ENCODE results near the gene COA6. TPM values are rescaled to one million over a fixed set of nuclear protein-coding genes. Genes with fewer than 3 reads are reported as not detected.

The COA6 gene
- total and polyA plus RNA-seq, 2 of the 13 experiments (the other 11 are each of a cell fraction or from before 2014, with no cell fraction given): 32.4 to 104 TPM

GRCh38 chr1:234373064-234373958 is at the start of gene COA6 (continued):
- TF ChIP-seq SMARCC2 (IDR thresholded peaks at IDR 0.05) (no peak), NFKBIZ (CRISPR knock-in tag; IDR thresholded peaks at IDR 0.05) (peak; percentile 50; the same call in 1 of the 2 replicates), TOE1 (CRISPR knock-in tag; IDR thresholded peaks at IDR 0.05) (no peak; the same call in 1 of the 2 replicates), ATAD3A (CRISPR knock-in tag; IDR thresholded peaks at IDR 0.05) (no peak), TAF15 (IDR thresholded peaks at IDR 0.05; ENCODE audit: low read depth, low read length, poor library complexity, severe bottlenecking) (no peak), ZNF207 (IDR thresholded peaks at IDR 0.05; ENCODE audit: borderline replicate concordance) (no peak), GMEB2 (CRISPR knock-in tag; IDR thresholded peaks at IDR 0.05; ENCODE audit: low read depth) (peak; percentile 25; the same call in 1 of the 2 replicates), ZNF878 (CRISPR knock-in tag; IDR thresholded peaks at IDR 0.05) (peak; percentile 87), ARNT (IDR thresholded peaks at IDR 0.05) (no peak), ZNF460 (CRISPR knock-in tag; IDR thresholded peaks at IDR 0.05; ENCODE audit: borderline replicate concordance) (no peak; the same call in 1 of the 2 replicates), ZNF556 (CRISPR knock-in tag; IDR thresholded peaks at IDR 0.05; ENCODE audit: borderline replicate concordance) (peak; percentile 80; the same call in 1 of the 2 replicates), SMAD3 (CRISPR knock-in tag; IDR thresholded peaks at IDR 0.05) (no peak), HOXA3 (CRISPR knock-in tag; IDR thresholded peaks at IDR 0.05) (peak; percentile 91), GRHL1 (CRISPR knock-in tag; conservative IDR thresholded peaks at IDR 0.05) (no peak), TEAD2 (CRISPR knock-in tag; IDR thresholded peaks at IDR 0.05) (no peak), DZIP1 (CRISPR knock-in tag; IDR thresholded peaks at IDR 0.05) (peak; percentile 31; the same call in 1 of the 2 replicates), CAMTA2 (CRISPR knock-in tag; IDR thresholded peaks at IDR 0.05; ENCODE audit: borderline replicate concordance) (peak; percentile 64; the same call in 1 of the 2 replicates), ZNF792 (CRISPR knock-in tag; IDR thresholded peaks at IDR 0.05) (no peak; the same call in 1 of the 2 replicates), ZNF468 (CRISPR knock-in tag; IDR thresholded peaks at IDR 0.05) (no peak), ZNF354B (CRISPR knock-in tag; IDR thresholded peaks at IDR 0.05) (0 out of 2 replicates have a peak, but pooled peaks have one; percentile 76), ZNF589 (CRISPR knock-in tag; conservative IDR thresholded peaks at IDR 0.05) (no peak; the same call in 1 of the 2 replicates), NCOA1 (CRISPR knock-in tag; IDR thresholded peaks at IDR 0.05) (peak; percentile 79; the same call in 1 of the 2 replicates), CENPT (CRISPR knock-in tag; IDR thresholded peaks at IDR 0.05; ENCODE audit: low read depth) (no peak), ARNT2 (CRISPR knock-in tag; IDR thresholded peaks at IDR 0.05; ENCODE audit: low read depth) (peak; percentile 47; the same call in 1 of the 2 replicates)

All from HepG2 (cell line).